ENCODE measurements around the gene GRIP1. TPM values are rescaled to one million over a fixed set of nuclear protein-coding genes. Genes with fewer than 3 reads are reported as not detected.
A peak's percentile ranks its signal among the peaks of the same experiment; 100 is the strongest.

The GRIP1 gene
- total RNA-seq, 1 experiment from 2014 or later: 22.5 TPM

GRCh38 chr12:66301944-66302826 is 376.7 kb downstream of the GRIP1 start, which contains the start of gene HELB:
Gene HELB, plus strand, starts transcription at chr12:66302493. Its CDS starts 111 bp downstream, at chr12:66302604.
- peaks cover 21% of the 10 kb centered on the region for H3K4me1 Mint-ChIP-seq
- H3K36me3 Mint-ChIP-seq: peaks cover 16% of the 10 kb centered on the region
- H3K27ac Mint-ChIP-seq: peak within 1 kb of the TSS; percentile 100
- peaks cover 16% of the 10 kb centered on the region for H3K27me3 Mint-ChIP-seq (ENCODE audit: low read depth)
- peak within 1 kb of the TSS; percentile 99 for H3K4me3 Mint-ChIP-seq
- no peaks in the 10 kb centered on the region for H3K9me3 Mint-ChIP-seq
- DNase-seq (ENCODE audit: low spot score) (peak; percentile 99), ATAC-seq (peak; percentile 97)
- POLR2A ChIA-PET: interaction anchor here (0.6 to 1.3 kb wide), 3 partner anchors 32 to 423 kb away, joined by 3 read pairs; no protein-coding TSS in a partner anchor
- CTCF ChIA-PET: interaction anchor here (0.7 to 1.4 kb wide), 10 partner anchors 9 to 490 kb away, joined by 3 to 12 read pairs (median 4); partner anchors contain the start of gene TMBIM4
- TF ChIP-seq, protein P1, sequence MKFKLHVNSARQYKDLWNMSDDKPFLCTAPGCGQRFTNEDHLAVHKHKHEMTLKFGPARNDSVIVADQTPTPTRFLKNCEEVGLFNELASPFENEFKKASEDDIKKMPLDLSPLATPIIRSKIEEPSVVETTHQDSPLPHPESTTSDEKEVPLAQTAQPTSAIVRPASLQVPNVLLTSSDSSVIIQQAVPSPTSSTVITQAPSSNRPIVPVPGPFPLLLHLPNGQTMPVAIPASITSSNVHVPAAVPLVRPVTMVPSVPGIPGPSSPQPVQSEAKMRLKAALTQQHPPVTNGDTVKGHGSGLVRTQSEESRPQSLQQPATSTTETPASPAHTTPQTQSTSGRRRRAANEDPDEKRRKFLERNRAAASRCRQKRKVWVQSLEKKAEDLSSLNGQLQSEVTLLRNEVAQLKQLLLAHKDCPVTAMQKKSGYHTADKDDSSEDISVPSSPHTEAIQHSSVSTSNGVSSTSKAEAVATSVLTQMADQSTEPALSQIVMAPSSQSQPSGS (CRISPR knock-in tag; IDR thresholded peaks at IDR 0.05; ENCODE audit: borderline replicate concordance, low read depth): no peak
- no peak for TF ChIP-seq CREM (CRISPR knock-in tag; IDR thresholded peaks at IDR 0.05)
- TF ChIP-seq, protein P2, sequence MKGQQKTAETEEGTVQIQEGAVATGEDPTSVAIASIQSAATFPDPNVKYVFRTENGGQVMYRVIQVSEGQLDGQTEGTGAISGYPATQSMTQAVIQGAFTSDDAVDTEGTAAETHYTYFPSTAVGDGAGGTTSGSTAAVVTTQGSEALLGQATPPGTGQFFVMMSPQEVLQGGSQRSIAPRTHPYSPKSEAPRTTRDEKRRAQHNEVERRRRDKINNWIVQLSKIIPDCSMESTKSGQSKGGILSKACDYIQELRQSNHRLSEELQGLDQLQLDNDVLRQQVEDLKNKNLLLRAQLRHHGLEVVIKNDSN (CRISPR knock-in tag; IDR thresholded peaks at IDR 0.05): 0 out of 2 replicates have a peak, but pooled peaks have one; percentile 34
- TF ChIP-seq, protein P3, sequence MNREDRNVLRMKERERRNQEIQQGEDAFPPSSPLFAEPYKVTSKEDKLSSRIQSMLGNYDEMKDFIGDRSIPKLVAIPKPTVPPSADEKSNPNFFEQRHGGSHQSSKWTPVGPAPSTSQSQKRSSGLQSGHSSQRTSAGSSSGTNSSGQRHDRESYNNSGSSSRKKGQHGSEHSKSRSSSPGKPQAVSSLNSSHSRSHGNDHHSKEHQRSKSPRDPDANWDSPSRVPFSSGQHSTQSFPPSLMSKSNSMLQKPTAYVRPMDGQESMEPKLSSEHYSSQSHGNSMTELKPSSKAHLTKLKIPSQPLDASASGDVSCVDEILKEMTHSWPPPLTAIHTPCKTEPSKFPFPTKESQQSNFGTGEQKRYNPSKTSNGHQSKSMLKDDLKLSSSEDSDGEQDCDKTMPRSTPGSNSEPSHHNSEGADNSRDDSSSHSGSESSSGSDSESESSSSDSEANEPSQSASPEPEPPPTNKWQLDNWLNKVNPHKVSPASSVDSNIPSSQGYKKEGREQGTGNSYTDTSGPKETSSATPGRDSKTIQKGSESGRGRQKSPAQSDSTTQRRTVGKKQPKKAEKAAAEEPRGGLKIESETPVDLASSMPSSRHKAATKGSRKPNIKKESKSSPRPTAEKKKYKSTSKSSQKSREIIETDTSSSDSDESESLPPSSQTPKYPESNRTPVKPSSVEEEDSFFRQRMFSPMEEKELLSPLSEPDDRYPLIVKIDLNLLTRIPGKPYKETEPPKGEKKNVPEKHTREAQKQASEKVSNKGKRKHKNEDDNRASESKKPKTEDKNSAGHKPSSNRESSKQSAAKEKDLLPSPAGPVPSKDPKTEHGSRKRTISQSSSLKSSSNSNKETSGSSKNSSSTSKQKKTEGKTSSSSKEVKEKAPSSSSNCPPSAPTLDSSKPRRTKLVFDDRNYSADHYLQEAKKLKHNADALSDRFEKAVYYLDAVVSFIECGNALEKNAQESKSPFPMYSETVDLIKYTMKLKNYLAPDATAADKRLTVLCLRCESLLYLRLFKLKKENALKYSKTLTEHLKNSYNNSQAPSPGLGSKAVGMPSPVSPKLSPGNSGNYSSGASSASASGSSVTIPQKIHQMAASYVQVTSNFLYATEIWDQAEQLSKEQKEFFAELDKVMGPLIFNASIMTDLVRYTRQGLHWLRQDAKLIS (CRISPR knock-in tag; IDR thresholded peaks at IDR 0.05; ENCODE audit: borderline replicate concordance): no peak
- TF ChIP-seq, protein P4, sequence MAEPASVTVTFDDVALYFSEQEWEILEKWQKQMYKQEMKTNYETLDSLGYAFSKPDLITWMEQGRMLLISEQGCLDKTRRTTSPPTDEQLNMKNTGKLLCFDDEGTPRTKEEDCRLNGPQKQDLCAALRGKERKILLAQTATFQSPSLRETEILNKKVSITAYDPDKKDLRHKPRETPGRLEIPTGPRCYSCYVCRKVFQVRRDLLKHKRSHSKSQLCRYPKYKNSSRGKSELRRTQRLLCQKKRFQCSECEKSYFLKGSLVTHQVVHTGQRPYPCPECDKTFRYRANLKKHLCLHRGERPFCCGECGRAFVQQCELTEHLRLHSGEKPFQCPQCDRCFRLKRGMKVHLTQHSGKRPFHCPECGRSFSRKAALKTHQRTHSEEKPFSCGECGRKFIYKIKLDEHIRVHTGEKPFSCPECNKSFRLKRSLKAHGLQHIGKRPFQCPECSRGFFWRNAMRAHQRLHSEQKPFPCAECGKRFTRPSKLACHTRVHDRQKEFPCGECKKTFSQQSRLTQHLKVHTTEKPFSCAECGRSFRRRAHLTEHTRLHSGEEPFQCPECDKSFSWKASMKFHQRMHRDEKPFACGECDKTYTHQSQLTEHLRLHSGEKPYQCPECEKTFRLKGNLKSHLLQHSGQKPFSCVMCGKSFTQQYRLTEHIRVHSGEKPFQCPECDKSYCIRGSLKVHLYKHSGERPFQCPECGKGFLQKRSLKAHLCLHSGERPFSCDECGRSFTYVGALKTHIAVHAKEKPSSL (CRISPR knock-in tag; conservative IDR thresholded peaks at IDR 0.05): no peak
- TF ChIP-seq TEAD4 (CRISPR knock-in tag; IDR thresholded peaks at IDR 0.05): no peak
- TF ChIP-seq NR3C1 (CRISPR knock-in tag; conservative IDR thresholded peaks at IDR 0.05; ENCODE audit: low read depth): no peak
- peak; percentile 74; the same call in 1 of the 2 replicates for TF ChIP-seq TEAD1 (CRISPR knock-in tag; IDR thresholded peaks at IDR 0.05)
- TF ChIP-seq ZNF281 (CRISPR knock-in tag; IDR thresholded peaks at IDR 0.05): no peak
- no peak; the same call in 1 of the 2 replicates for TF ChIP-seq NFYB (CRISPR knock-in tag; conservative IDR thresholded peaks at IDR 0.05; ENCODE audit: low read depth)
- TF ChIP-seq, protein P5, sequence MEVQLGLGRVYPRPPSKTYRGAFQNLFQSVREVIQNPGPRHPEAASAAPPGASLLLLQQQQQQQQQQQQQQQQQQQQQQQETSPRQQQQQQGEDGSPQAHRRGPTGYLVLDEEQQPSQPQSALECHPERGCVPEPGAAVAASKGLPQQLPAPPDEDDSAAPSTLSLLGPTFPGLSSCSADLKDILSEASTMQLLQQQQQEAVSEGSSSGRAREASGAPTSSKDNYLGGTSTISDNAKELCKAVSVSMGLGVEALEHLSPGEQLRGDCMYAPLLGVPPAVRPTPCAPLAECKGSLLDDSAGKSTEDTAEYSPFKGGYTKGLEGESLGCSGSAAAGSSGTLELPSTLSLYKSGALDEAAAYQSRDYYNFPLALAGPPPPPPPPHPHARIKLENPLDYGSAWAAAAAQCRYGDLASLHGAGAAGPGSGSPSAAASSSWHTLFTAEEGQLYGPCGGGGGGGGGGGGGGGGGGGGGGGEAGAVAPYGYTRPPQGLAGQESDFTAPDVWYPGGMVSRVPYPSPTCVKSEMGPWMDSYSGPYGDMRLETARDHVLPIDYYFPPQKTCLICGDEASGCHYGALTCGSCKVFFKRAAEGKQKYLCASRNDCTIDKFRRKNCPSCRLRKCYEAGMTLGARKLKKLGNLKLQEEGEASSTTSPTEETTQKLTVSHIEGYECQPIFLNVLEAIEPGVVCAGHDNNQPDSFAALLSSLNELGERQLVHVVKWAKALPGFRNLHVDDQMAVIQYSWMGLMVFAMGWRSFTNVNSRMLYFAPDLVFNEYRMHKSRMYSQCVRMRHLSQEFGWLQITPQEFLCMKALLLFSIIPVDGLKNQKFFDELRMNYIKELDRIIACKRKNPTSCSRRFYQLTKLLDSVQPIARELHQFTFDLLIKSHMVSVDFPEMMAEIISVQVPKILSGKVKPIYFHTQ (CRISPR knock-in tag; IDR thresholded peaks at IDR 0.05): no peak
- TF ChIP-seq FOXJ3 (CRISPR knock-in tag; IDR thresholded peaks at IDR 0.05; ENCODE audit: borderline replicate concordance): no peak
- TF ChIP-seq, protein P6, sequence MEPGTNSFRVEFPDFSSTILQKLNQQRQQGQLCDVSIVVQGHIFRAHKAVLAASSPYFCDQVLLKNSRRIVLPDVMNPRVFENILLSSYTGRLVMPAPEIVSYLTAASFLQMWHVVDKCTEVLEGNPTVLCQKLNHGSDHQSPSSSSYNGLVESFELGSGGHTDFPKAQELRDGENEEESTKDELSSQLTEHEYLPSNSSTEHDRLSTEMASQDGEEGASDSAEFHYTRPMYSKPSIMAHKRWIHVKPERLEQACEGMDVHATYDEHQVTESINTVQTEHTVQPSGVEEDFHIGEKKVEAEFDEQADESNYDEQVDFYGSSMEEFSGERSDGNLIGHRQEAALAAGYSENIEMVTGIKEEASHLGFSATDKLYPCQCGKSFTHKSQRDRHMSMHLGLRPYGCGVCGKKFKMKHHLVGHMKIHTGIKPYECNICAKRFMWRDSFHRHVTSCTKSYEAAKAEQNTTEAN (CRISPR knock-in tag; IDR thresholded peaks at IDR 0.05): no peak
- no peak for TF ChIP-seq ATF3 (CRISPR knock-in tag; conservative IDR thresholded peaks at IDR 0.05)
- peak; percentile 56; the same call in 1 of the 2 replicates for TF ChIP-seq SMAD4 (CRISPR knock-in tag; IDR thresholded peaks at IDR 0.05)
- no peak for TF ChIP-seq OVOL2 (CRISPR knock-in tag; IDR thresholded peaks at IDR 0.05; ENCODE audit: borderline replicate concordance)
- no peak for TF ChIP-seq GTF2I (CRISPR knock-in tag; conservative IDR thresholded peaks at IDR 0.05)
- TF ChIP-seq ZBTB21 (CRISPR knock-in tag; IDR thresholded peaks at IDR 0.05; ENCODE audit: borderline replicate concordance): no peak
- no peak for TF ChIP-seq ESRRA (CRISPR knock-in tag; IDR thresholded peaks at IDR 0.05; ENCODE audit: borderline replicate concordance)
- no peak for TF ChIP-seq NFE2L1 (CRISPR knock-in tag; IDR thresholded peaks at IDR 0.05)

All from WTC11 (cell line).